ENCODE measurements around the gene PAM16. TPM values are rescaled to one million over a fixed set of nuclear protein-coding genes. Genes with fewer than 3 reads are reported as not detected.

PAM16 gene
- total RNA-seq, 4 donors from 2014 or later, result 26.5 to 40.5 (median 29.2) TPM

GRCh38 chr16:4293822-4294457, 57.2 kb downstream of the PAM16 start:
- in situ Hi-C loops (cut with MboI; ENCODE audit: low pct_ligation_motif_present in 1 of 4, low pct_unique_long_range_greater_than_20kb in 1 of 4, low sequenced_read_pairs in 3 of 4), result loop anchor here in 1 of 4 donors (5.0 kb wide), 1 partner anchor 38 kb away; no protein-coding TSS in a partner anchor
- 37% methylated on average over 20 of the region's 20 CpGs; no CpG with 5 or more reads in 1 of the 2 donors for WGBS, 2 donors (ENCODE audit: low coverage in 1 of 2)
- H3K4me1 ChIP-seq, result peaks cover 14 to 29% (median 20%) of the 10 kb centered on the region in 4 donors
- DNase-seq, result no peak
- H3K36me3 ChIP-seq, result no peaks in the 10 kb centered on the region
- peak overlapping the region; percentile 49 to 81 (median 60) for H3K27ac ChIP-seq
- intact Hi-C loops (cut with DNase I; ENCODE audit: low total_unique reads), result no loop called here
- TF ChIP-seq POLR2AphosphoS5 (IDR thresholded peaks at IDR 0.05) (no peak), POLR2A (IDR thresholded peaks at IDR 0.05) (no peak), CTCF (IDR thresholded peaks at IDR 0.05) (no peak), EP300 (IDR thresholded peaks at IDR 0.05; ENCODE audit: low read depth) (no peak)
- no peaks in the 10 kb centered on the region for H3K9me3 ChIP-seq
- H3K27me3 ChIP-seq, result no peaks in the 10 kb centered on the region
- no peak overlapping the region for H3K4me3 ChIP-seq

DNA sequence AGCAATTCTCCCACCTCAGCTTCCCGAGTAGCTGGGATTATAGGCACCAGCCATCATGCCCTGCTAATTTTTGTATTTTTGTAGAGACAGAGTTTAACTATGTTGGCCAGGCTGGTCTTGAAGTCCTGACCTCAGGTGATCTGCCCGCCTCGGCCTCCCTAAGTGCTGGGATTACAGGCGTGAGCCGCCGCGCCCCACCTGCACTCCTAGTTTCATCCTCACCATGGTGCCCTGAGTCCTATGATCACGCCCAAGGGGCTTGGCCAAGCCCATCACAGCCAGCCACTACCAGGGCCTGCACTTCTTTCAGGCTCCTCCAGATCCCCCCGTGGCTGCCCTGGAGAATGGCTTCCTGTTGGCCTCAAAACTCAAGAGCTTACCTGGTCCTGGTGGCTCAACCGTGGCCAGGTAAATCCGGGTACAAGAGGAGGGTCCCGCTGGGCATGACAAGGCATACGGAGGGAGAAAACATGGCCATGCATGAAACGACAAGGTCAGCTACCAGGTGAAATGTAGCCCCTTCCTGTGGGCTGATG, 57.9 kb downstream of the PAM16 start:
- intact Hi-C loops (cut with DNase I; ENCODE audit: low total_unique reads) (no loop called here), in situ Hi-C loops (cut with MboI; ENCODE audit: low pct_ligation_motif_present in 1 of 4, low pct_unique_long_range_greater_than_20kb in 1 of 4, low sequenced_read_pairs in 3 of 4) (loop anchor here in 1 of 4 donors (5.0 kb wide), 1 partner anchor 39 kb away; no protein-coding TSS in a partner anchor)
- DNase-seq, result no peak

GRCh38 chr16:4291699-4292098, 59.4 kb downstream of the PAM16 start:
- Histone ChIP-seq H3K9me3 (no peaks in the 10 kb centered on the region), H3K27me3 (no peaks in the 10 kb centered on the region), H3K27ac (peak overlapping the region; percentile 37 to 81 (median 55)), H3K36me3 (no peaks in the 10 kb centered on the region), H3K4me1 (peaks cover 14 to 28% (median 20%) of the 10 kb centered on the region in 4 donors), H3K4me3 (no peak overlapping the region)
- WGBS, 2 donors (ENCODE audit: low coverage in 1 of 2), result 92 to 100% methylated on average over 2 to 4 of the region's 4 CpGs
- intact Hi-C loops (cut with DNase I; ENCODE audit: low total_unique reads), result no loop called here
- no peak for DNase-seq
- TF ChIP-seq POLR2A (IDR thresholded peaks at IDR 0.05) (no peak), CTCF (IDR thresholded peaks at IDR 0.05) (no peak), EP300 (IDR thresholded peaks at IDR 0.05; ENCODE audit: low read depth) (no peak), POLR2AphosphoS5 (IDR thresholded peaks at IDR 0.05) (no peak)
- in situ Hi-C loops (cut with MboI; ENCODE audit: low pct_ligation_motif_present in 1 of 4, low pct_unique_long_range_greater_than_20kb in 1 of 4, low sequenced_read_pairs in 3 of 4), result loop anchor here in 1 of 4 donors (5.0 kb wide), 1 partner anchor 41 kb away; no protein-coding TSS in a partner anchor

More for the DNA sequence above, 57.9 kb downstream of the PAM16 start:
- 50 to 78% methylated on average over 2 to 14 of the region's 14 CpGs for WGBS, 2 donors (ENCODE audit: low coverage in 1 of 2)
- H3K4me1 ChIP-seq, result peaks cover 12 to 27% (median 18%) of the 10 kb centered on the region in 4 donors
- H3K36me3 ChIP-seq, result no peaks in the 10 kb centered on the region
- no peak overlapping the region for H3K4me3 ChIP-seq
- no peaks in the 10 kb centered on the region for H3K9me3 ChIP-seq
- H3K27ac ChIP-seq, result peak overlapping the region; percentile 49 to 81 (median 60)
- TF ChIP-seq POLR2AphosphoS5 (IDR thresholded peaks at IDR 0.05) (no peak), POLR2A (IDR thresholded peaks at IDR 0.05) (no peak), EP300 (IDR thresholded peaks at IDR 0.05; ENCODE audit: low read depth) (no peak), CTCF (IDR thresholded peaks at IDR 0.05) (no peak)
- H3K27me3 ChIP-seq, result no peaks in the 10 kb centered on the region

Other genes starting within 250 kb of the PAM16 start
- 10 to 100 TPM; 33.7 to 46.0 (median 37.2) TPM for gene ADCY9, start 234.9 kb downstream of the PAM16 start, total RNA-seq
- gene SRL, start 109.2 kb downstream of the PAM16 start, total RNA-seq, result under 1 TPM in 2 of 4 donors, not detected in 2; 0.32 to 0.68 TPM
- 1 to 10 TPM; 4.6 to 8.4 (median 6.3) TPM for gene TFAP4, start 78.3 kb downstream of the PAM16 start, total RNA-seq
- gene GLIS2, start 35.3 kb downstream of the PAM16 start, total RNA-seq, result 1 to 10 TPM in 3 of 4 donors, under 1 TPM in 1; 0.68 to 5.0 (median 1.8) TPM
- gene VASN, start 20.5 kb upstream of the PAM16 start, total RNA-seq, result 10 to 100 TPM in 2 of 4 donors, 1 to 10 TPM in 2; 3.4 to 18.7 (median 9.0) TPM
- gene CORO7, start 65.3 kb upstream of the PAM16 start, total RNA-seq, result 100 to 1,000 TPM in 1 of 4 donors, 10 to 100 TPM in 3; 46.8 to 330 (median 58.1) TPM
- gene DNAJA3, start 74.5 kb upstream of the PAM16 start, total RNA-seq, result 100 to 1,000 TPM in 1 of 4 donors, 10 to 100 TPM in 3; 49.0 to 126 (median 75.5) TPM
- 10 to 100 TPM; 46.0 to 75.9 (median 66.6) TPM for gene NMRAL1, start 123.3 kb upstream of the PAM16 start, total RNA-seq
- gene HMOX2, start 125.1 kb upstream of the PAM16 start, total RNA-seq, result 100 to 1,000 TPM in 1 of 4 donors, 10 to 100 TPM in 3; 46.4 to 495 (median 55.7) TPM
- 10 to 100 TPM in 3 of 4 donors, 1 to 10 TPM in 1; 8.8 to 29.5 (median 19.0) TPM for gene CDIP1, start 187.5 kb upstream of the PAM16 start, total RNA-seq
- not detected for gene C16orf96, start 205.0 kb upstream of the PAM16 start, total RNA-seq